Measurements from ENCODE around the gene SAMD14.

SAMD14 gene

DNA sequence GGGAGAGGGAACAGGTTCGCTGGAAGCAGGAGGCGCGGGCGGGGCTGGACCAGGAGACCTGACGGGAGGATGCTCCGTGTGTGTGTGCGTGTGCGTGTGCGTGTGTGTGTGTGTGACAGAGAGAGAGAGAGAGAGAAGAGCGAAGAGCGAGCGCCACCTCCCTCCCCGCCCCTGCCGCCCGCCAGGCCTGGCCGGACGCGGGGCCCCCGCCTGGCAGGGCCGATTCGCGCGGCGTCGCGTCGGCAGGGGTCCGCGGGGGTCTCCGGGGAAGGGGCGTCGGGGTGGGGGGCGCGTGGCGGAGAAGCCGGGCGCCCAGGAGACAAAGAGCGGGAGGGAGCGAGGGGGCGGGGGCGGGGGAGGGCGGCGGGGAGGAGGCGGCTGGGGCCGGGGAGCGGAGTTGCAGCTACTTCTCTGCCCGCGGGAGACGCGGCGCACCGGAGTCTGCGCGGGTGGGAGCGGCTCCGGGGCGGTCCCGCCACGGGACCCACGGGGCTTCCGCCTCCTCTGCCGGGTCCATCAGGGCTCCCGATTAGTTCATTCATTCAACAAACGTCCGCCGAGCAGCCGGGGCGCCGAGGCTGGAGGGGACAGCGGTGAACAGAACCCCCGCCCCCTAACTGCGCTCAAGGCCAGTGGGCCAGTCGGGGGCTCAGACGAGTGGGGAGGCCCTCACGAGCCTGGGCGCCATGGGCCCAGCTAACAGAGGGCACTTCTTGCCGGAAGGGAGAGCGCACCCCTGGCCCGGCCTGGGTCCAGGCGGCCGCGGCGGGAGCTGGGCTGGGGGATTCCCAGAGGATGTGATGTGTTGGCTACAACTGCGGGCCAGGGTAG lies at the start of gene SAMD14:
SAMD14 (minus strand) TSS at position 433 of the 831 bp plus-strand sequence. CDS start 5,201 bp downstream, outside the sequence.
- DNase-seq, result no peak

DNA sequence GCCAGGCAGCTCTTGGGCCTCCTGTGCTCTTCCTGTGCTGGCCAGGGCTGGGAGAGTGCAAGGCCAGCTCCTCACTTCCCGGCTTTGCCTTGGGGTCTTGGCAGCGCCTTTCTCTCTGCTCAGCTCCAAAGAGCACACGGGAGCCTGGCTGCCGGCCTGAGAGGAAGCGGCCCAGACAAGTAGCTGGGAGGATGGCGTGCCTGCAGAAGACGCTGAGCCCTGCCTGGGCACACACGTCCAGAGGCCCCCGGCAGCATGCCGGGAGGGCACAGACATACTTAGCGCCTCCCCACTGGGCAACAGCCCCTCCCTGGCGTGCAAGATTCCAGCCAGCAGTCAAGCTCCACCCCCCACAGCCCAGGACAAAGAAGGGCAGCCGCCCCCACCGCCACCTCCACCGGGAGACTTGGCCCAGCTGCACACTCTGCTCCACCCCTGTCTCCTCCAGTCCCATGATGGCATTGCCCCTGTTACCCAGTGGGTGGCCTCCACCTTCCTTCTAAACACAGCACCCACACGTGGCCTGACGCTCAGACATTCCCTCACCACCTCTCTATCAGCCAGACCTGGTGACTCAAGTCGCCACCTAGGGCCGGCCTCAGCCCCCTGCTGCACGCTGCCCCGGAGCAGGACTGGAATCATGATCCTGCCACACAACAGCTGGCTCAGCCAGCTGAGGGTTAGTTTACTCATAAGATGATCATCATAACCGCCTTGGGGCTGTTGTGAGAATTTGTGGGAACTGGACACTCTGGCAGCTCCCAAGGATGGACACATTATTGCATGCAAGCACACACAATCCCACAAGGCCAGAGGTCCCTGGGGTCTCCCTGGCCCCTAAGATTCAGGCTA lies 48.2 kb upstream of the SAMD14 start:
- no peak for DNase-seq

GRCh38 chr17:50177476-50177875 lies 47.5 kb upstream of the SAMD14 start:
- DNase-seq, result no peak

DNA sequence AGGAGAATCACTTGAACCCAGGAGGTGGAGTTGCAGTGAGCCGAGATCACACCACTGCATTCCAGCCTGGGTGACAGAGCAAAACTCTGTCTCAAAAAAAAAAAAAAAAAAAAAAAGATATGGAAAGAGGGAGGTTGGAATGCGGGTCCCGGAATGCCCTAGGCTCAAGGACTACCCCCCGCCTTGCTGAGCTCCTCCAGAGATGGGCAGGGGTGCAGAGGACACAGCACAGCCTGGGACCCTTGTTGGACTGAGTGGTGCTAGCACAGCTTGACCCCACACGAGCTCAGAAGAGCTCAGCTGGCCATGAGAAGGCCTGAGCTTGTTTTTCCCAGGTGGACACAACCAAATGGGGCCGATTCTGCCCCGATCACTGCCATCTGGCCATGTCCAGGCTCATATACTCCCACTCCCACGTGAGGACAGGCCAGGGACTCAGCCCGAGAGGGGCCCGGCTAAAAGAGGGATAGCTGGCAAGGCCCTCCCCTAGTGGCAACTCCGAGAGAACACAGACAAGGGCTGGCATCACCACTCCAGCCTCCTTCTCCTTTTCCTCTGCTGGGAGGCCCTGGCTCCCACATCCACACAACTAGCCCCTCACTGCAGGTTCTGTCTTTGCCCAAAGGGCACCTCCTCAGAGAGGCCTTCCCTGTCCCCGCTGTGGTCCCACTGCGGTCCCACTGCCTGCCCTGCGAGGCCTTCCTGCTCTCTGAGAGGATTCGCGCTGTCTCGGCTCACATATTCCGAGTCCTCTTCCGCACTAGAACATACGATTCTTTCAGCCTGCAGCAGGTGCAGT lies 46.8 kb upstream of the SAMD14 start:
- DNase-seq, result no peak

DNA sequence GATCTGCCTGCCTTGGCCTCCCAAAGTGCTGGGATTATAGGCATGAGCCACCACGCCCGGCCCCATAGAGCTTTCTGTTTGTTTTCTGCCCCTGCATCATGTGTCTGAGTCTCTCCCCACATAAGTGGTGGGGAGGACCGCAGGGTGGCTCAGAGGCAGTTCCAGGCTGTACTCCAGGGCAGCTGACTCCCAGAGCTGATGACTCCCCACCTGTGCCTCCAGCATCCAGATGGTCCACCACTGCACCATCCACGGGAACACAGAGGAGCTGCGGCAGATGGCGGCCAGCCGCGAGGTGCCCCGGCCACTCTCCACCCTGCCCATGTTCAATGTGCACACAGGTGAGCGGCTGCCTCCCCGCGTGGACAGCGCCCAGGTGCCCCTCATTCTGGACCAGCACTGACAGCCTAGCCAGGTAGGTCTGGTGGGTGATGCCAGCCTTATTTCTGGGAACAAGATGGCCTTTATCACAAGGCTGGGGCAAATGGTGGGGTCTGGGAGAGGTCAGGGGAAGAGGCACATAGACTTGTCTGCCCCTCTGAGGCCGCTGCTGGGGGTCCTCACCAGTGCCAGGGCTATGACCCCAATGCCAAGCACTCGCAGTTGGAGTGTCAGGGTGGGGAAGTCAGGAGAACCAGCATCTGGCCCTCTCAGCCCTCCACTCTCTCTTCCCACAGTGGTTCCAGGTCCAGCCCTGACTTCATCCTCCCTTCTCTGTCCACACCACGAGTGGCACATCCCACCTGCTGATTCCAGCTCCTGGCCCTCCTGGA lies 45.3 kb upstream of the SAMD14 start:
- no peak for DNase-seq

GRCh38 chr17:50174444-50174843 lies 44.5 kb upstream of the SAMD14 start:
- DNase-seq, result no peak

GRCh38 chr17:50173335-50173941 lies 43.5 kb upstream of the SAMD14 start:
- no peak for DNase-seq

GRCh38 chr17:50172936-50173334 lies 43.0 kb upstream of the SAMD14 start:
- DNase-seq, result no peak

DNA sequence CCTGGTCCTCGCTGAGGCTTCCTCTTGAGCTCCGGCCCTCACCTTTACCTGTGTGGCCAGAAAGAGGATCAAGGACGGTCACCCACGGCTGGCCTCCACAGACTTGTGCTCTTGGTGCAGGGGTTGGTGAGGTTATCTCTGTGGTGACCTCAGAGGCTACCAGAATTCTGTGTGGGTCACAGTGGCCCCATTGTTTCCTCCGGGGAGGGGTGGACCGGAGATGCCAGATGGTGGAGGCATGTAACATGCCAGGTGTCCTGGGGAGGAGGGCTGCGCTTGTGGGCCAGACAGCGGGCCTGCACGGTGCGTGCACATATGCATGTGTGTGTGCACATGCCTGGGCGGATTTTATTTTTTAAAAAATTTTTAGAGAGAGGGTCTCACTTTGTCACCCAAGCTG lies 42.2 kb upstream of the SAMD14 start:
- DNase-seq, result no peak

GRCh38 chr17:50171371-50172071 lies 41.6 kb upstream of the SAMD14 start:
- DNase-seq, result no peak

- DNase-seq, result no peak
Observed at GRCh38 chr17:50170662-50171370, 40.9 kb upstream of the SAMD14 start.

DNA sequence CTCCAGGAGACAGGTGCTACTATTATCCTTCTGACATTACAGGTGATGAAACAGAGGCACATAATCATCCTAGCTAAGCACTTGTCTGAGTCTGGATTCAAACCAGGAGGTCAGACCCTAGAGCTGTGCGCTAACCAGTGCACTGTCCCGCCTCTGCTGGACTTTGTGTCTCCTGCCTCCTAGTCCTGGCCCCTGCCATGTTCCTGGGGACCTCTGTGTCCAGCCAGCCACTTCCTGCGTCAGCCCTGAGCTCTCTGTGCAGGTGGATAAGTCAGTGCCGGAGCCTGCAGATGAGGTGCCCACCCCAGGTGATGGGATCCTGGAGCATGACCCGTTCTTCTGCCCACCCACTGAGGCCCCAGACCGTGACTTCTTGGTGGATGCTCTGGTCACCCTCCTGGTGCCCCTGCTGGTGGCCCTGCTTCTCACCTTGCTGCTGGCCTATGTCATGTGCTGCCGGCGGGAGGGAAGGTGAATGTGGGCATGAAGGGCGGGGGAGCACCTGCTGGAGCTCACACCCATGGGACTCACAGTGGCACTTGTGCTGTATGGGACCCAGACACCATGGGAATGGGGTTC lies 40.0 kb upstream of the SAMD14 start:
- DNase-seq, result no peak

DNA sequence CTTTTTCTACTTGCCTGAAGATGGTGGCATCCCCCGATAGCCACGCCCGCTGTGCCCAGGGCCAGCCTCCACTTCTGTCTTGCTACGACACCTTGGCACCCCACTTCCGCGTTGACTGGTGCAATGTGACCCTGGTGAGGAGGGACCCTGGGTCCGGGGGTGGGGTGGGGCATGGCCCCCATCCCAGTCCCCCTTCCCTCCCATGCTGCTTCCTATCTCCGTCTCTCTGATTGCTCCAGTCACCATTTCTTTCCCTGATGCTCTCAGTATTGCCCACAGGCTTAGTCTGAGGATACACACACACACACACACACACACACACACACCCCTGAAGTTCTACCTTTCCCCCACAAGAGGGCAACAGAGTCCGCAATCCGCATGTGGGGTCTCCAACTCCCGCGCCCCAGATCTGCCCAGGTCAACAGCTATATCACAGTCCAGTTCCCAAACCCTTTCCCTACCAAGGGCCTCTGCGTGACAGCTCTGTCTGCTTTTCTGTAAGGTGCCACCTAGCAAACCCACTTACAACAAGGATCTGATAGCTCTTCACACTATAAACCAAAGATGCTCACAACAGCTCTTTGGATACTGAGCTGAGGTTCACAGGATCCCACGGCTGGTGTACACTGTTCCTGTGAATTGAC lies 39.3 kb upstream of the SAMD14 start:
- DNase-seq, result no peak

DNA sequence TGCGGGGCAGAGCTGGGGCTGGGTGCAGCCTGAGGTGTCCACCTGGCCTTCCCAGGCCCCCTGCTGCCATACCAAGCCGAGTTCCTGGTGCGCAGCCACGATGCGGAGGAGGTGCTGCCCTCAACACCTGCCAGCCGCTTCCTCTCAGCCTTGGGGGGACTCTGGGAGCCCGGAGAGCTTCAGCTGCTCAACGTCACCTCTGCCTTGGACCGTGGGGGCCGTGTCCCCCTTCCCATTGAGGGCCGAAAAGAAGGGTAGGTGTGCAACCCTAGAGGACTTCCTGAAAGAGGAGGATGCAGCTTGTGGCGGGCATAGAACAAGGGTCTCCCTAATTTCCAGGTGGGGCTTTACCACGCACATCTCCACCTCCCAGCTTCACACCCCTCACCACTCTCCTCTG lies 38.4 kb upstream of the SAMD14 start:
- no peak for DNase-seq

- no peak for DNase-seq
Observed at GRCh38 chr17:50167371-50167770, 37.4 kb upstream of the SAMD14 start.

GRCh38 chr17:50166518-50167181 lies 36.7 kb upstream of the SAMD14 start:
- no peak for DNase-seq

DNA sequence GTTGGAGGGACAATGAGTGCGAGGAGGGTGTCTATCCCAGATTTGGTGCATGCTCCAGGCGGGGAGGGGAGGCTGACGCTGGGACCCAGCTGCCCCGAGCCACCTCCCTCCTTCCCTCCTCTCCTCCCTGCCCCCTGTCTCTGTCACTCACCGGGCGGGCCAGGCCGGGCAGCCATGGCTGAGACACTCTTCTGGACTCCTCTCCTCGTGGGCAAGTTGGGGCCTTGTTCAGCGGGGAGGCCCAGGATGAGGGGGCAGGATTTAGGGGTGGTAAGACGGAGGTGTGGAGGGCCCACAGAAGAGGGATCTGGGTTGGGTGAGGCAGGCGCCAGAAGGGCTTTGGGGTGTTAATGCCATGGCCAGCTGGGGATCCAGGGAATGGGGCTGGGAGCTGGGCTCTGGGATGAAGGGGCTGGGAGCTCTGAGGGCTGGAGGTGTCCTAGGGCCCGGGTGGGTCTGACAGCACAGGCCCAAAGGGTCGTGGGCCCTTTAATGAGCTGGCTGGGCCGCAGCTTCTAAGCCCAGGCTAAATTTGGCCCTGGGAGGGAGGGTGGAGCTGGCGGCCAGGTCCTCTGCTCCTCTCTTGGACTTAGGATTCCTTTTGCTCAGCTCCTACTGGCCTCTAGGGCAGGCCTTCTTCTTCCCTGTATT lies 36.0 kb upstream of the SAMD14 start, which contains the start of gene SGCA:
SGCA (plus strand) TSS at position 139 of the 651 bp plus-strand sequence; CDS start at position 175, 36 bp downstream.
- DNase-seq, result no peak

DNA sequence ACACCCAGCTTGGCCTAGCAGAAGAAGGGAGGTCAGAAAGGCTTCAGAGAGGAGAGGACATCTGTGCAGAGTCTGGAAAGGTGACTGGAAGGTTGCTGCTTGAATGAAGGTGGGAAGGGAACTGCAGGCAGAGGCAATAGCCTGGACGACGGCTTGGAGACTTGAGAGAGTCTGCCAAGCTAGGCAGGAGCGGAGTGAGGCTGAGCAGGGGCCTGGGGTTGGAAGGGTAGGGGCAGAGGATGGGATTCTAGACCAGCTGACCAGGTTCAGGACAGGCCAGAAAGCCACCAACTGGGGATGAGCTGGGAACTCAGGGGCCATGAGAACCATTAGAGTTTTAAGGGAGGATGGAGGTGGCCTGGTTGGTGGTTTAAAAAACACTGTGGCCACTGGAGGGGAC lies 35.5 kb upstream of the SAMD14 start:
- DNase-seq, result no peak
